Right cardiac atrium (tissue), 5 donors: ENCODE results near the gene TRAF7. TPM values are rescaled to one million over a fixed set of nuclear protein-coding genes. Genes with fewer than 3 reads are reported as not detected.

Experiments used
- ATAC-seq, 2 donors: fragments of 200-7000 bp; cut with Tn5 transposase; one replicate each; pipeline versions ENCODE4 v1.8.0 to v1.9.1; 2020; ENCODE audit warnings: moderate library complexity in 2 of 2, mild to moderate bottlenecking in 1 of 2
- DNase-seq, 3 donors: peaks; one replicate each; pipeline ENCODE4 v3.0.0-alpha.2; 2020
- H3K27ac ChIP-seq: one replicate; pipeline ENCODE4 v1.5.1; 2013; ENCODE audit warnings: mild to moderate bottlenecking, low read length, control low read depth, moderate library complexity
- H3K27me3 ChIP-seq: one replicate; pipeline ENCODE4 v1.6.1; 2013; ENCODE audit not compliant: control insufficient read depth, insufficient read depth
- H3K4me1 ChIP-seq: one replicate; pipeline ENCODE4 v1.6.1; 2013; ENCODE audit warnings: low read length; ENCODE audit not compliant: control insufficient read depth, insufficient read depth
- H3K4me3 ChIP-seq: one replicate; pipeline ENCODE4 v1.5.1; 2013; ENCODE audit warnings: low read length, control low read depth
- H3K9me3 ChIP-seq: one replicate; pipeline ENCODE4 v1.6.1; 2013; ENCODE audit warnings: low read length; ENCODE audit not compliant: control insufficient read depth
- WGBS: extraction: QIAGEN DNeasy Blood & Tissue Kit; methylation state at CpG from one replicate; pipeline ENCODE4 v1.1.7; 2013; 5-methylcytosine and 5-hydroxymethylcytosine counted together
- intact Hi-C, 4 donors: fragments of 100-400 bp; cut with DNase I; formaldehyde crosslinking; loops; one replicate each; pipeline versions ENCODE4 v1.11.0 to v1.14.0; 2022 to 2023
- polyA plus RNA-seq: library from polyadenylated mRNA; stranded (reverse); fragments of 200-250 nt; gene quantifications from one replicate; pipeline ENCODE4 v1.2.3, GENCODE V29; 2013
- total RNA-seq, 4 donors: library from RNA; stranded (reverse); fragmentation: NEBNext Ultra II Directional; extraction: Animal tissue kit (Norgen Biotek cat#: 25700); gene quantifications; one replicate each; pipeline ENCODE4 v1.2.1, GENCODE V29; 2021
- donor health status: healthy with polysubstance abuse.
- donor health status: DM: no; HTN: yes; CAD: no.
- donor health status: DM: no; HTN: no; CAD: no.
- donor health status: DM: no; HTN: yes; CAD: no; lungs with severe emphysema.
- donor health status: DM: yes; HTN: yes; CAD: no.

The TRAF7 gene
- total and polyA plus RNA-seq, 5 donors: 17.7 to 39.2 (median 31.1) TPM

DNA sequence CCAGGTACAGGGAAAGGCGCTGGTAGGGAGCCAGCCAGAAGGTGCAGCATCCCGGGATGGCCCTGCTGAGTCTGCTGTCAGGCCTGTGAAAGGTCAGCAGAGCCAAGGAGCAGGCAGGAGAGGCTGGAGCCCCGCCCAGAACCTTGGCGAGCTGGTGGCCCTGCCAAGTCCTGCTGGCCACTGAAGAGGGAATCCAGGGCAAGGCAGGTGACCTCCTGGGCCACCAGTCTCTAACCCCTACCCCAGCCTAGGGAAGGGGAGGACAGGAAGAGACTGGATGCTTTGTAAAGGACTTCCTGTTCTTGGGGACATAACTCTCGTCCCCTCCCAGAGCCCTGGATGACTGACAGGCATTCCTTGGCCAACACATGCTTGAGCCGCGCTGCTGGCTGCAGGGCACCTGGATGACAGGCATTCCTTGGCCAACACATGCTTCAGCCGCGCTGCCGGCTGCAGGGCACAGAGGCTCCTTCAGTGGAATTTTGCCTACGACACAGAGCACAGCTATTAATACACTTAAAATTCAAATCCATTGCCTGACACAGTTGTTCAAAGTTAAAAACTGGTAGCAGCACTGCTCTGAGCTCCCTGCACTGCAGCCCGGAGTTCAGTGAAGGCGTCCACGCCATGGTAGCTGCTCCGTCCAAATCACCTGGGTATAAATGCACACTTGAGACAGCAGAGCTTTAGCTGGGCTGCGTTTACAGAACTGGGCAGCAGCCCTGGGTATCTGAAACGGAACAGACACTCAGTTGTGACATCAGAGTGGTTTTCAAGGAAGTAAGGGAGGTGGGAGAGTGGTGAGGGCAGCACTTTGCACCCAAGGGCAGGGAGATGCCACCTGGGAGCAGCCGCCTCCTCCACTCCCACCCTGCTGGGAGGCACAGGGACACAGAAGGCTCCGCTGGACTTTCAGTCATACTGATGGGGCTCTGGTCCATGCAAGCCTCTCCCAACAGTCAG lies 57.1 kb downstream of the TRAF7 start:
- peak overlapping the region; percentile 85 for H3K4me3 ChIP-seq

GRCh38 chr16:2213817-2214718 lies 58.5 kb downstream of the TRAF7 start:
- peak in 2 of 3 donors; percentile 62 to 76 for DNase-seq
- Histone ChIP-seq H3K27ac (peak overlapping the region; percentile 84), H3K9me3 (no peaks in the 10 kb centered on the region), H3K27me3 (no peaks in the 10 kb centered on the region), H3K4me3 (peak overlapping the region; percentile 85), H3K4me1 (peaks cover 12% of the 10 kb centered on the region)
- intact Hi-C loops: no loop called here
- no peak for ATAC-seq
- 1% methylated on average over 98 of the region's 98 CpGs for WGBS

More for the DNA sequence above, 57.1 kb downstream of the TRAF7 start:
- ATAC-seq: no peak
- no peaks in the 10 kb centered on the region for H3K9me3 ChIP-seq
- peaks cover 12% of the 10 kb centered on the region for H3K4me1 ChIP-seq
- 47% methylated on average over 19 of the region's 19 CpGs for WGBS
- H3K27ac ChIP-seq: peak overlapping the region; percentile 48
- H3K27me3 ChIP-seq: no peaks in the 10 kb centered on the region
- DNase-seq: peak in 2 of 3 donors; percentile 66 to 72
- intact Hi-C loops: no loop called here

GRCh38 chr16:2214719-2214968 lies 59.1 kb downstream of the TRAF7 start, which contains the start of gene PGP:
Gene PGP (minus strand): TSS chr16:2214840. CDS start chr16:2214777, 63 bp downstream.
- under 1% methylated on average over 48 of the region's 48 CpGs for WGBS
- intact Hi-C loops: no loop called here
- peaks cover 12% of the 10 kb centered on the region for H3K4me1 ChIP-seq
- H3K27me3 ChIP-seq: no peaks in the 10 kb centered on the region
- no peaks in the 10 kb centered on the region for H3K9me3 ChIP-seq
- peak within 1 kb of the TSS; percentile 85 for H3K4me3 ChIP-seq
- peak within 1 kb of the TSS; percentile 84 for H3K27ac ChIP-seq
- ATAC-seq (peak; percentile 92), DNase-seq (no peak)

GRCh38 chr16:2216330-2216729 lies 60.7 kb downstream of the TRAF7 start:
- H3K4me1 ChIP-seq: peaks cover 12% of the 10 kb centered on the region
- no peak for DNase-seq
- no peaks in the 10 kb centered on the region for H3K9me3 ChIP-seq
- no peaks in the 10 kb centered on the region for H3K27me3 ChIP-seq
- intact Hi-C loops: no loop called here
- no peak overlapping the region for H3K4me3 ChIP-seq
- H3K27ac ChIP-seq: no peak overlapping the region
- WGBS: 97% methylated on average over 4 of the region's 4 CpGs
- no peak for ATAC-seq

DNA sequence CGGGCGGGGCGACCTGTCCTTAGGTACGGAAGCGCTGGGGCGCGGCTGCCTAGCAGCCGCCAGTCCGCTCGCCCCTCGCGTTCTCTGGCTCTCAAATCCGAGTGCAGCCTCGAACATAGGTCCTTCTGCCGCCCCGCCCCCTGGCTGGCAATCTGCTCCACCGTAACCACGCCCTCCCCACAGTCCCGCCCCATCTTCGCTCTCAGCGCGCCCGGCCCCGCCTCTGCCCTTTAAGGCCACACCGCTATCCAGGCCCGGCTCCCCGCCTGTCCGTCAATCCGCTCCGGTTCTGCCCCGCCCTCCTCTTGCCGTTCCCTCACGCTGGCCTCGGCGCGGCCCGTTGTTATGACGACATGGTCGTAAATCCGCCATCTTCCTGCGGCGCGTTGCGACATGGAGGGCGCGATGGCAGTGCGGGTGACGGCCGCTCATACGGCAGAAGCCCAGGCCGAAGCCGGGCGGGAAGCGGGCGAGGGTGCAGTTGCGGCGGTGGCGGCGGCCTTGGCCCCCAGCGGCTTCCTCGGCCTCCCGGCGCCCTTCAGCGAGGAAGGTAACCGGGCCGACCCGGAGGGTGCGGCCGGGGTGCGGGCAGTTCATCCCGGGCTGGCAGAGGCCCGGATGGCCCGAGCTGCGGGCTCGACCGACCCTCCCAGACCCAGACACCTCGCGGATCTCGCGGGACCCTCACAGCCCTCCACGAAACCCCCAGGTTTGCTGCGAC lies 67.8 kb downstream of the TRAF7 start, which contains the start of gene E4F1:
E4F1 (plus strand) TSS at position 371 of the 721 bp plus-strand sequence; CDS start at position 394, 23 bp downstream.
- peak; percentile 100 for DNase-seq
- Histone ChIP-seq H3K4me3 (peak within 1 kb of the TSS; percentile 82), H3K4me1 (no peaks in the 10 kb centered on the region), H3K27me3 (no peaks in the 10 kb centered on the region), H3K9me3 (no peaks in the 10 kb centered on the region), H3K27ac (peak within 1 kb of the TSS; percentile 59)
- peak; percentile 99 for ATAC-seq
- intact Hi-C loops: loop anchor here in 1 of 4 donors (5.0 kb wide), 1 partner anchor 294 kb away; no protein-coding TSS in a partner anchor
- WGBS: under 1% methylated on average over 82 of the region's 82 CpGs

DNA sequence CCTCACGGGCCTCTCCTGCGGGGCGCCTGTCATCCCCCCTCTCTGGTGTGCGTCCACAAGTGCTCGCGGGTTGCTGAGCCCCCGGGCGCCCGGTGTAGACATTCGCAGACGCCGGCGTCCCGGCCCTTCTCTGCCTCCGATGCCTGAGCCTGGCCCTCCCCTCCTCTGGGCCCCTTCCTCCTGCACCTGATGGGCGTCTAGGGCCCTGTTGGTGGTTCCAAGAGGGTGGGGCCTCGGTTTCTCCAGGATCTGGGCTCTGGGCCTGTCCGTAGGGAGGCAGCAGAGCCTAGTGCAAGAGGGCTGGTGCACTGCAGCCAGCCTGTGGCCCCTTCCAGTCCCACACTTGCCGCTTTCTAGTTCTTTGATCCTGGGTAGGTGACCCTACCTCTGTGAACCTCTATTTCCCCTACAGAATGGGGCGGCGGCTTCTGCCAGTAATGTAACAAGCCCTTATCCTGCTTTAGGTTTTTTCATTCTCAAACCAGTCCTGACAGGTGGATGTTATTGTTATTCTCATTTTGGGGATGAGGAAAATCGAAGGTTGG lies 68.4 kb downstream of the TRAF7 start:
- Histone ChIP-seq H3K27me3 (no peaks in the 10 kb centered on the region), H3K27ac (peak overlapping the region; percentile 20), H3K4me1 (no peaks in the 10 kb centered on the region), H3K9me3 (no peaks in the 10 kb centered on the region), H3K4me3 (peak overlapping the region; percentile 82)
- peak; percentile 49 to 82 (median 81) for DNase-seq
- intact Hi-C loops: loop anchor here in 1 of 4 donors (5.0 kb wide), 1 partner anchor 293 kb away; no protein-coding TSS in a partner anchor
- peak; percentile 50 to 73 for ATAC-seq
- WGBS: 6% methylated on average over 22 of the region's 22 CpGs

GRCh38 chr16:2226245-2226793 lies 70.7 kb downstream of the TRAF7 start:
- ATAC-seq (no peak), DNase-seq (no peak)
- intact Hi-C loops: no loop called here
- 71% methylated on average over 9 of the region's 9 CpGs for WGBS
- no peaks in the 10 kb centered on the region for H3K9me3 ChIP-seq
- H3K4me1 ChIP-seq: no peaks in the 10 kb centered on the region
- no peak overlapping the region for H3K27ac ChIP-seq
- H3K4me3 ChIP-seq: no peak overlapping the region
- H3K27me3 ChIP-seq: no peaks in the 10 kb centered on the region

GRCh38 chr16:2226918-2227317 lies 71.3 kb downstream of the TRAF7 start:
- ATAC-seq: no peak

More at GRCh38 chr16:2226918-2227317, 71.3 kb downstream of the TRAF7 start:
- H3K27me3 ChIP-seq: no peaks in the 10 kb centered on the region
- whole genome bisulfite sequencing: 89% methylated on average over 6 of the region's 6 CpGs
- H3K27ac ChIP-seq: no peak overlapping the region
- intact Hi-C loops: no loop called here
- H3K4me3 ChIP-seq: no peak overlapping the region
- DNase-seq: no peak
- H3K4me1 ChIP-seq: no peaks in the 10 kb centered on the region
- H3K9me3 ChIP-seq: no peaks in the 10 kb centered on the region
